ENCODE measurements around the gene ERCC2. TPM values are rescaled to one million over a fixed set of nuclear protein-coding genes. Genes with fewer than 3 reads are reported as not detected.
A peak's percentile ranks its signal among the peaks of the same experiment; 100 is the strongest.
"Not testable (repeated sequence)": the region's sequence is repeated elsewhere in the genome, so short reads cannot be mapped to it uniquely, and the experiment has no call there.

The ERCC2 gene
- total RNA-seq, 1 experiment from 2014 or later: 27.7 TPM

GRCh38 chr19:45320997-45321775 is 49.2 kb downstream of the ERCC2 start:
- H3K4me1 ChIP-seq: peaks cover 21% of the 10 kb centered on the region

GRCh38 chr19:45315304-45315703 is 55.1 kb downstream of the ERCC2 start:
- H3K4me3 ChIP-seq: no peak overlapping the region
- H3K36me3 ChIP-seq: no peaks in the 10 kb centered on the region
- H3K27me3 ChIP-seq: no peaks in the 10 kb centered on the region
- no peak for DNase-seq
- no peaks in the 10 kb centered on the region for H3K9me3 ChIP-seq (replicated peaks)
- H3K4me1 ChIP-seq: no peaks in the 10 kb centered on the region
- no peak overlapping the region for H3K27ac ChIP-seq

More at GRCh38 chr19:45320997-45321775, 49.2 kb downstream of the ERCC2 start:
- H3K36me3 ChIP-seq: no peaks in the 10 kb centered on the region
- no peak for DNase-seq
- no peak overlapping the region for H3K27ac ChIP-seq
- no peak overlapping the region for H3K4me3 ChIP-seq
- no peaks in the 10 kb centered on the region for H3K9me3 ChIP-seq (replicated peaks)
- peaks cover 6% of the 10 kb centered on the region for H3K27me3 ChIP-seq

- H3K27me3 ChIP-seq: no peaks in the 10 kb centered on the region
- no peak for DNase-seq
- H3K4me3 ChIP-seq: no peak overlapping the region
- no peaks in the 10 kb centered on the region for H3K4me1 ChIP-seq
- H3K27ac ChIP-seq: no peak overlapping the region
- no peaks in the 10 kb centered on the region for H3K36me3 ChIP-seq
- no peaks in the 10 kb centered on the region for H3K9me3 ChIP-seq (replicated peaks)
Measured at GRCh38 chr19:45314708-45315245, 55.6 kb downstream of the ERCC2 start.

GRCh38 chr19:45312285-45312684 is 58.1 kb downstream of the ERCC2 start:
- not testable (repeated sequence) for H3K27ac ChIP-seq; H3K4me3 ChIP-seq; DNase-seq; H3K9me3 ChIP-seq (replicated peaks); H3K36me3 ChIP-seq; H3K4me1 ChIP-seq; H3K27me3 ChIP-seq

GRCh38 chr19:45311621-45312020 is 58.8 kb downstream of the ERCC2 start:
- DNase-seq: peak; percentile 83 to 85
- Histone ChIP-seq H3K27ac (no peak overlapping the region), H3K9me3 (replicated peaks) (no peaks in the 10 kb centered on the region), H3K36me3 (no peaks in the 10 kb centered on the region), H3K27me3 (no peaks in the 10 kb centered on the region), H3K4me1 (peaks cover 3% of the 10 kb centered on the region), H3K4me3 (peak overlapping the region; percentile 40)

- not testable (repeated sequence) for H3K27ac ChIP-seq; H3K27me3 ChIP-seq; H3K36me3 ChIP-seq; DNase-seq; H3K4me3 ChIP-seq; H3K9me3 ChIP-seq (replicated peaks); H3K4me1 ChIP-seq
Measured at GRCh38 chr19:45309322-45309721, 61.1 kb downstream of the ERCC2 start.

GRCh38 chr19:45307361-45307760 is 63.0 kb downstream of the ERCC2 start:
- H3K27ac ChIP-seq: no peak overlapping the region
- DNase-seq: no peak
- no peaks in the 10 kb centered on the region for H3K36me3 ChIP-seq
- no peak overlapping the region for H3K4me3 ChIP-seq
- no peaks in the 10 kb centered on the region for H3K9me3 ChIP-seq (replicated peaks)
- peaks cover 9% of the 10 kb centered on the region for H3K4me1 ChIP-seq
- no peaks in the 10 kb centered on the region for H3K27me3 ChIP-seq

GRCh38 chr19:45306518-45307027 is 63.8 kb downstream of the ERCC2 start:
- peak overlapping the region; percentile 60 for H3K27ac ChIP-seq
- peaks cover 9% of the 10 kb centered on the region for H3K4me1 ChIP-seq
- H3K27me3 ChIP-seq: no peaks in the 10 kb centered on the region
- no peaks in the 10 kb centered on the region for H3K9me3 ChIP-seq (replicated peaks)
- H3K36me3 ChIP-seq: no peaks in the 10 kb centered on the region
- H3K4me3 ChIP-seq: peak overlapping the region; percentile 18; the same call in 1 of the 2 replicates
- DNase-seq: peak; percentile 94 to 98

- H3K27ac ChIP-seq: peak overlapping the region; percentile 60
Measured at GRCh38 chr19:45306040-45306439, 64.3 kb downstream of the ERCC2 start.

GRCh38 chr19:45305421-45305820 is 65.0 kb downstream of the ERCC2 start:
- Histone ChIP-seq H3K4me3 (no peak overlapping the region), H3K27ac (peak overlapping the region; percentile 60), H3K4me1 (peaks cover 9% of the 10 kb centered on the region), H3K36me3 (no peaks in the 10 kb centered on the region), H3K27me3 (no peaks in the 10 kb centered on the region), H3K9me3 (replicated peaks) (no peaks in the 10 kb centered on the region)
- DNase-seq: peak; percentile 29 to 39

More at GRCh38 chr19:45306040-45306439, 64.3 kb downstream of the ERCC2 start:
- DNase-seq: peak; percentile 26 to 53
- peak overlapping the region; percentile 18; the same call in 1 of the 2 replicates for H3K4me3 ChIP-seq
- no peaks in the 10 kb centered on the region for H3K27me3 ChIP-seq
- no peaks in the 10 kb centered on the region for H3K36me3 ChIP-seq
- no peaks in the 10 kb centered on the region for H3K9me3 ChIP-seq (replicated peaks)
- H3K4me1 ChIP-seq: peaks cover 9% of the 10 kb centered on the region

GRCh38 chr19:45305007-45305406 is 65.4 kb downstream of the ERCC2 start:
- no peaks in the 10 kb centered on the region for H3K27me3 ChIP-seq
- no peak overlapping the region for H3K4me3 ChIP-seq
- peaks cover 9% of the 10 kb centered on the region for H3K4me1 ChIP-seq
- H3K27ac ChIP-seq: no peak overlapping the region
- H3K9me3 ChIP-seq (replicated peaks): no peaks in the 10 kb centered on the region
- no peaks in the 10 kb centered on the region for H3K36me3 ChIP-seq
- no peak for DNase-seq

GRCh38 chr19:45304141-45304926 is 66.0 kb downstream of the ERCC2 start:
- DNase-seq: no peak
- Histone ChIP-seq H3K36me3 (no peaks in the 10 kb centered on the region), H3K27me3 (no peaks in the 10 kb centered on the region), H3K4me1 (peaks cover 9% of the 10 kb centered on the region), H3K27ac (no peak overlapping the region), H3K9me3 (replicated peaks) (no peaks in the 10 kb centered on the region), H3K4me3 (no peak overlapping the region)

GRCh38 chr19:45303269-45304060 is 66.9 kb downstream of the ERCC2 start:
- Histone ChIP-seq H3K9me3 (replicated peaks) (no peaks in the 10 kb centered on the region), H3K36me3 (no peaks in the 10 kb centered on the region), H3K4me1 (peaks cover 9% of the 10 kb centered on the region), H3K27ac (no peak overlapping the region), H3K27me3 (no peaks in the 10 kb centered on the region), H3K4me3 (no peak overlapping the region)
- no peak for DNase-seq

GRCh38 chr19:45302416-45302815 is 68.0 kb downstream of the ERCC2 start:
- Histone ChIP-seq H3K27me3 (no peaks in the 10 kb centered on the region), H3K9me3 (replicated peaks) (no peaks in the 10 kb centered on the region), H3K4me3 (no peak overlapping the region), H3K36me3 (no peaks in the 10 kb centered on the region), H3K27ac (no peak overlapping the region), H3K4me1 (peaks cover 9% of the 10 kb centered on the region)
- no peak for DNase-seq

All from SJCRH30 (cell line).